GM20000 (cell line): ENCODE measurements around the gene KSR2.
"Not testable (repeated sequence)": the region's sequence is repeated elsewhere in the genome, so short reads cannot be mapped to it uniquely, and the experiment has no call there.

Experiments
- DNase-seq: peaks from one replicate; pipeline ENCODE4 v3.0.0; 2012; ENCODE audit warnings: low spot score
- CTCF ChIP-seq: IDR thresholded peaks from 2 replicates; pipeline ENCODE4 v1.5.1; 2012; ENCODE audit warnings: mild to moderate bottlenecking, control low read depth; ENCODE audit errors: extremely low read depth, missing control alignments

Gene KSR2

GRCh38 chr12:117881517-117881916 lies 87.3 kb downstream of the KSR2 start:
- no peak for DNase-seq

GRCh38 chr12:117878605-117879004 lies 90.2 kb downstream of the KSR2 start:
- TF ChIP-seq CTCF, result no peak
- no peak for DNase-seq

More at GRCh38 chr12:117881517-117881916, 87.3 kb downstream of the KSR2 start:
- no peak for TF ChIP-seq CTCF

GRCh38 chr12:117876436-117876816 lies 92.4 kb downstream of the KSR2 start:
- no peak for DNase-seq
- no peak for TF ChIP-seq CTCF

GRCh38 chr12:117875744-117876435 lies 92.9 kb downstream of the KSR2 start:
- no peak for DNase-seq
- TF ChIP-seq CTCF, result no peak

GRCh38 chr12:117874842-117875434 lies 93.9 kb downstream of the KSR2 start:
- TF ChIP-seq CTCF, result peak; percentile 70
- DNase-seq, result peak; percentile 68

GRCh38 chr12:117874198-117874597 lies 94.6 kb downstream of the KSR2 start:
- not testable (repeated sequence) for DNase-seq

GRCh38 chr12:117872546-117873169 lies 96.1 kb downstream of the KSR2 start:
- no peak for DNase-seq
- TF ChIP-seq CTCF, result no peak
